HL-60/S4 treated with phorbol 12-myristate 13-acetate at 8.2 ng/mL for 4 days and 3 days (cell line): ENCODE results near the gene GPR108.

ENCODE experiments used
- in situ Hi-C: fragments of 300-500 bp; cut with MboI; formaldehyde crosslinking; loops from 2 replicates; pipeline ENCODE4 v1.15.0; 2022; ENCODE audit warnings: low sequenced_read_pairs

The GPR108 gene

GRCh38 chr19:6737873-6738786, 750 bp upstream of the GPR108 start:
- in situ Hi-C loops, result loop anchor here (10.0 kb wide), 1 partner anchor 127 kb away; no protein-coding TSS in a partner anchor

- in situ Hi-C loops, result loop anchor here (10.0 kb wide), 1 partner anchor 128 kb away; no protein-coding TSS in a partner anchor
These were observed 480 bp downstream of the GPR108 start for GRCh38 chr19:6736917-6737283.

GRCh38 chr19:6736169-6736916, 1.0 kb downstream of the GPR108 start:
- in situ Hi-C loops, result loop anchor here (10.0 kb wide), 1 partner anchor 128 kb away; no protein-coding TSS in a partner anchor

GRCh38 chr19:6735181-6735911, 2.0 kb downstream of the GPR108 start:
- in situ Hi-C loops, result loop anchor here (10.0 kb wide), 1 partner anchor 129 kb away; no protein-coding TSS in a partner anchor

- in situ Hi-C loops, result loop anchor here (10.0 kb wide), 1 partner anchor 131 kb away; no protein-coding TSS in a partner anchor
These were observed 3.2 kb downstream of the GPR108 start for GRCh38 chr19:6734096-6734696.

GRCh38 chr19:6733338-6734095, 3.9 kb downstream of the GPR108 start:
- in situ Hi-C loops, result loop anchor here (10.0 kb wide), 1 partner anchor 131 kb away; no protein-coding TSS in a partner anchor

- in situ Hi-C loops, result loop anchor here (10.0 kb wide), 1 partner anchor 132 kb away; no protein-coding TSS in a partner anchor
These were observed 4.5 kb downstream of the GPR108 start for GRCh38 chr19:6732803-6733337.

- in situ Hi-C loops, result loop anchor here (10.0 kb wide), 1 partner anchor 133 kb away; no protein-coding TSS in a partner anchor
These were observed 5.6 kb downstream of the GPR108 start for GRCh38 chr19:6731822-6732221.

- in situ Hi-C loops, result loop anchor here (10.0 kb wide), 1 partner anchor 134 kb away; no protein-coding TSS in a partner anchor
These were observed 6.3 kb downstream of the GPR108 start for GRCh38 chr19:6730941-6731670.

- in situ Hi-C loops, result loop anchor here (10.0 kb wide), 1 partner anchor 135 kb away; no protein-coding TSS in a partner anchor
These were observed 7.1 kb downstream of the GPR108 start for GRCh38 chr19:6730153-6730804.

GRCh38 chr19:6729573-6730152, 7.7 kb downstream of the GPR108 start:
- in situ Hi-C loops, result loop anchor here (10.0 kb wide), 1 partner anchor 135 kb away; no protein-coding TSS in a partner anchor

GRCh38 chr19:6728346-6728745, 9.0 kb downstream of the GPR108 start:
- in situ Hi-C loops, result no loop called here

- in situ Hi-C loops, result no loop called here
These were observed 11.7 kb downstream of the GPR108 start for GRCh38 chr19:6725513-6726231.

GRCh38 chr19:6724631-6725492, 12.5 kb downstream of the GPR108 start:
- in situ Hi-C loops, result no loop called here

- in situ Hi-C loops, result no loop called here
These were observed 13.6 kb downstream of the GPR108 start for GRCh38 chr19:6723738-6724137.

- in situ Hi-C loops, result no loop called here
These were observed 14.2 kb downstream of the GPR108 start for GRCh38 chr19:6723108-6723618.
